ENCODE measurements around the gene PHGDH.
"Not testable (repeated sequence)": the region's sequence is repeated elsewhere in the genome, so short reads cannot be mapped to it uniquely, and the experiment has no call there.

The PHGDH gene

DNA sequence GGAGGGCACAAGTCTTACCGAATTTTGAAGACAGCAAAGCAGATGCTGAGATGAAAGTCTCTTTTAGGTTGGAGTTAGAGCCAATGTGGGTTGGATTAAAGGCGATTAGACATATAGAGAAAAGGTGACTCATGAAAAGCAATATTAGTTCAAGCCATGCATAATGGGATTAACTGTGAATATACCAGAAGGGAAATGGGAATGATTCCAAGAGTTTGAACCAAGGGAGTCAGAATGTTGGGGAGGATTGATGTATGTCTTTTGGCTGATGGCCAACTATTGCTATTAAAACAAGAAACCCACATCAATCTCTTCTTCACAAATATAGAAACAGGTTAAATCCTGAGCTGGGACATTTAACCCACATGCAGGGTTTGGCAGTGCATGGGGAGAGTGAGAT lies 55.8 kb downstream of the PHGDH start:
- no peak for DNase-seq

DNA sequence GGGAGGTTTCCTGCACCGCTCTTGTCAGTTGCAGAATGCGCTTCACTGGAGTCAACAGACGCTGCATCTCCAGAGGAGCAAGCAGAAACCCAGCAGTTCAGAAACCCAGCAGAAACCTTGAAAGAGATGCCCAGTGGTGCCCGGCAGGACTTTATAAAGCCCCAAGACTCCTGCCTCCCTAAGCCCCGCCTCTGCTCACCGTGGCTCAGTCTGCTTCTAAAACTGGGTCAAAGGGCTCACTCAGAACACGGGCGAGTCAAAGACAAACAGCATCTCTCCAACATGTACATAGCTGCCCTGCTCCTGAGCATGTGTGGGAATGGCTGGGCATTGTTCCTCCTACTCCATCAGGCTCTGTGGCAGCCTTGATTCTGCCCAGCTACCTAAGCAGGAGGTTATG lies 57.0 kb downstream of the PHGDH start, which contains the start of gene HMGCS2:
HMGCS2 (minus strand) TSS at position 128 of the 400 bp plus-strand sequence; CDS start at position 67, 61 bp downstream.
- DNase-seq: no peak

- no peak for DNase-seq
Observed at GRCh38 chr1:119771016-119771415, 59.3 kb downstream of the PHGDH start.

GRCh38 chr1:119771770-119772169 lies 60.0 kb downstream of the PHGDH start:
- DNase-seq: no peak

DNA sequence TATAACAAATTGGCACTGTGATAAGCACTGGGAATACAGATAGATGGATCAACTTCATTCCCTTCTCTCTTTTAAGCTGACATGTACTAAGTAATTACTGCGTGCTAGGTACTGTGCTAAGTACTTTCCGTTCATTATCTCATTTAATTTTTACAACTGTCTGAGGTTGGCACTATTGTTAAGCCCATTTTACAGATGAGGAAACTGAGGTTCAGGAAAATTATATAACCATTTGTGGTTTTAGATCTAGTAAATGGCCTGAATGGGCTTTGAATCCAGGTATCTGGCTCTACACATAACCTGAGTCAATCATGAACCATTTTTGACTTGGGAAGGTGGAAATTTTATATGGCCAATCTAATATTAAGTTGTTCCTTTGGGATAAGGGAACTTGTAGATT lies 60.6 kb downstream of the PHGDH start:
- no peak for DNase-seq

DNA sequence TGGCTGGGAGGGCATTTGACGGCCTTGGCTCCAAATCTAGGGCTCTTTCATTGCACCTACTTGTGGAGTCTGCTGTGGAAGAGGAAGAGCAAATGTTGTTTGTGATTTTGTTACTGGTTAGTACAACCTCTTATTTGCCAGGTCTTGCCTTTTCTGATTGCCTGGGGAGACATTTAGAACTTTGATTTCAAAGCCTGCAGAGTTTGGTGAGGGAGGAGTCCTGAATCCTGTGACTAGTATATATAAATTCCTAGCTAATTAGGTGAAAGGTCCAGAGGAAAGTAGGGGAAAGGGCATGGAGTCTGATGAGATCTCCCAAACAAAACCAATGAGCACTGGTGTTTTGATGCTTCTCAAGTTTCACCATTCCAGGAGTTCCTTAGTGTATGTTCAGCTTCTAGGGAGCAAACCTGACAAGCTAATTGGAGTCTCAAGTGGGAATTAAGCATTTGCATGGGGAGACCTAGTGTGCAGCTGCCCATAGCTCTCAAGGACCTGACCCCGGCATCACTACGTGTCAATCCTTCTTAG lies 62.0 kb downstream of the PHGDH start:
- no peak for DNase-seq

GRCh38 chr1:119774746-119775490 lies 63.2 kb downstream of the PHGDH start:
- no peak for DNase-seq

GRCh38 chr1:119778359-119778758 lies 66.6 kb downstream of the PHGDH start:
- no peak for DNase-seq

GRCh38 chr1:119778886-119779560 lies 67.3 kb downstream of the PHGDH start:
- no peak for DNase-seq

DNA sequence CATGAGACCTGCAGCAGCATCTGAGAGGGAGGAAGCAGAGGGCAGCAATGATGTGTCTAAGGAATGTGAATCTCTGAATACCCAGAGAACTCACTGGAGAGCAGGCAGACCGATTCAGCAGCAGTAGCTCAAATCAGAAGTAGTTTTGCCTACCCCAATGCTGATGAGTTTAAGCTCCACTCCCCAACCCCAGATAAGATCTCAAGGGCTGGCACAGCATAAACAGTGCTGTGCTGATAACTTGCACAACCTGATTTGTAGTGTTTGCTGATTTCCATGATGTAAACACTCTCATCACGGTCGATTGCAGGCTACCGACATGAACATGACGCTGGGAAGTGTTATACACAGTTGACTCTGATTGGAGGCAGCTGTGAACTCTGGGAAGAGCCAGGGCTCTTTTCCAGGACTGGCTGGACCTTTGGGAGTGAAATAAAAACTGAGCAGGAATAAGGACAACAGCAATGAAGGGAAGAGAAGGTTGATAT lies 68.2 kb downstream of the PHGDH start:
- DNase-seq: no peak

- DNase-seq: no peak
Observed at GRCh38 chr1:119781434-119782210, 69.9 kb downstream of the PHGDH start.

DNA sequence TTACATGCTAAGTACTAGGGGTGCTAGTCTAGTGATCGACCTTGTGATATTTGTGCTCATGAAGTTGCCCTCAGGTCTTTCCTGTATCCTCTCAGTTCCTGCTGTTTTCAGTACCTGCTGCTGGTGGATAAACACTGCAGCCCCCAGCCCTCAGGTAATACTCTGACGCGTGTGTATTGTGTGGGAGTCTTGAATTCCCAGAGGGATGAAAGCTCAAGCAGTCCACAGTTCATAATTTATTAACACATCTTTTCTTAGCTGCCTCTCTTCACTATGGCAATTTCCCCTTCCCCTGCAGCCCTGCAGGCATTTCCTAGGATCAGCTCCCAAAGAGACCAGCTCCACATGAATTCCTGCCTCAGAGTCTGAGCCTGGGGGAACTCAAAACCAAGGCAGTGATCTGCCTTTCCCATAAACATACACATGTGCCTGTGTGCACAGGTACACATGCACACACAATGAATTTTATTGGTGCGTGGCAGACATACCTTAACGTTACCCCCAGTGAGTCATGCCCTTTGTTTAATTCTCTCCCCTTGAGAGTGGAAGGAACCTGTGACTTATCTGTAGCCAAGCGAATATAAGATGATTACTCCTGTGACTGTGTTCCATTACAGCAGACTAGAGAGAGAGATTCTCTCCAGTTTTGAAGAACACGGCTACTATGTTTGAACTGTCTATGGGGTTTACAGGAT lies 71.0 kb downstream of the PHGDH start:
- no peak for DNase-seq

DNA sequence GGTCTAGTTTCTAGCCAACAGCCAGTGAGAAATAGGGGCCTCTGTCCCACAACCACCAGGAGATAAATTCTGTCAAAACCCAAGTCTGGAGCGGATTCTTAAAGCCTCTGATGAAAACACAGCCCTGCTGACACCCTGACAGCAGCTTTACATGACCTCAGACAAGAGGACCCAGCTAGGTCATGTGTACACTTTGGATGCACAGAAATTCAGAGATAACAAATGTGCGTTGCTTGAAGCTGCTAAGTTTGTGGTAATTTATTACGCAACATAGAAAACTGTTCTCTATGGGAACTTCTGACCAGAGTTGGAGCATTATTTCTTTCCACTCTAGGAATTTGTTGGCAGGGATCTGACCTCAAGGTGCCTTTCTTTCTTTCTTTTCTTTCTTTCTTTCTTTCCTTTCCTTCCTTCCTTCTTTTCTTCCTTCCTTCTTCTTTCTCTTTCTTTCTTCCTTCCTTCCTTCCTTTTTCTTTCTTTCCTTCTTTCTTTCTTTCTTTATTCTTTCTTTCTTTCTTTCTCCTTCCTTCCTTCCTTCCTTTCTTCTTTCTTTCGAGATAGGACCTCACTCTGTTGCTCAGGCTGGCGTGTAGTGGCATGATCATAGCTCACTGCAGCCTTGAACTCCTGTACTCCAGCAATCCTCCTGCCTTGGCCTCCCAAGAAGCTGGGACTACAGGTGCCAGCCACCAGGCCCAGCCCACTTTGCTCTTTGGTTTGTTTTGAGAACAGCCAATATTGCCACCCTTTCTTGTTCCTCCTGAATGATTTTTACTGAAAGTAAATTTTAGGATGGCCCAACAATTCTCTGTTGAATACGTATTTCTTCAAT lies 71.8 kb downstream of the PHGDH start:
- DNase-seq: no peak

DNA sequence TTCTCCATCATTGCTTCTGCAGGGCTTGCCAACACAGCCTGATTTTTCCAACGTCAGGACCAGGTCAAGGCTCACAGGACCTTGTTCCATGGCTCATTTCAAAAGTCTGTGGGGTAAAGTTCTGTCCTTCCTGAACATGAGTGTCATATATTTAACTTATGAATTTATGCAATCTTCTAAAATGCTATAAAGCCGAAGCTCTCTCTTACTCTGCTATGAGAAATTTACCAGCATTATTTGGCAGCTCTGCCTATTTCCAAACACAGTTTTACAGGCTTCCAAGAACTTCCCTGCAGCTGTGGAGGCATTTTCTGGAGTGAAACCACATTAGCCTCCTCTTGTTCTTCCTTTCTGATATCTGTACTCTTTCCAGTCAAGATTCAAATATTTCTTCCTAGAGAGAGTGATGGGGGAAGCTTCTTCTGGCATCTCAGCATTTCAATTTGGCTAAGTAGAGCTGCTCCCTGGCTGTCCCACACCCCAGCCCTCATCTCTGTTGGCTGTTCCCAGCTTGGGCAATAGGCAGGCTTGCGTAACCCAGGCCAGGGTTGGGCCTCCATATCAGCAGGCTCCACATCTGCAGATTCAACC lies 72.6 kb downstream of the PHGDH start:
- no peak for DNase-seq

DNA sequence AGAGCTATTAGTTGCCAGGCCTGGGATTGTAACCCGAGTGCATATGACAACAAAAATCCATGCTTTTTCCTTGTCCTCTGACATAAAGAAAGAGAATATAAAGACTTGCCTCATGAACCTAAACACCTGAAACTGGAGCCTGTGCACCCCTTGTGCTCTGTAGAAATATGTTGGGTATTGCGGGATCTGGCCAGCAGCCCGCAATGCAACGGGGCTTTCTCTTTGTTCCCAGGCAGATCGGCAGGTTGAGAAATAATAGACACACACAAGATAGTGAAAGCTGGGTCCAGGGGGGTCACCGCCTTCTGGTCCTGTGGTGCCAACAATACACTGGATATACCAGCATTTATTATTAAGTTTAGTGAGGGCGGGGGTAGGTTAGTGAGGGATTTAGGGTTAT lies 74.3 kb downstream of the PHGDH start:
- DNase-seq: not testable (repeated sequence)

- DNase-seq: not testable (repeated sequence)
Observed at GRCh38 chr1:119786473-119787050, 74.8 kb downstream of the PHGDH start.

DNA sequence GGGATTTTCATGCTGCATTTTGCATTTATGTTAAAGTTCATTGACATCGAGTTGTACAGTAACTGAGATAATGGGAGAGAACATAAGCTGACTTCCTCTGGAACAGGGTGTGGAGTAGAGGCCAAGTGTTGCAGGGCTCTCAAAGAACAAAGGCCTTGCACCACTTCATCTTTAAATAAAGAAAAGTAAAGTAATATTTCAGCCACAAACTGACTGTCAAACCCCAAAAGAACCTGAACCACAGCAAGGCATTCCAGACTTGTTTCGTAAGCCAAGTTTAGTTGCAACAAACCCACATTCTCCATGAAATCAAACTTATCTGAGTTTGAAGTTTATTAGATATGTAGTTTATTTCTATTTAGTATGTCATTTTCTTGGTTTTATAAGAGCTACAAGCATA lies 76.0 kb downstream of the PHGDH start:
- no peak for DNase-seq

DNA sequence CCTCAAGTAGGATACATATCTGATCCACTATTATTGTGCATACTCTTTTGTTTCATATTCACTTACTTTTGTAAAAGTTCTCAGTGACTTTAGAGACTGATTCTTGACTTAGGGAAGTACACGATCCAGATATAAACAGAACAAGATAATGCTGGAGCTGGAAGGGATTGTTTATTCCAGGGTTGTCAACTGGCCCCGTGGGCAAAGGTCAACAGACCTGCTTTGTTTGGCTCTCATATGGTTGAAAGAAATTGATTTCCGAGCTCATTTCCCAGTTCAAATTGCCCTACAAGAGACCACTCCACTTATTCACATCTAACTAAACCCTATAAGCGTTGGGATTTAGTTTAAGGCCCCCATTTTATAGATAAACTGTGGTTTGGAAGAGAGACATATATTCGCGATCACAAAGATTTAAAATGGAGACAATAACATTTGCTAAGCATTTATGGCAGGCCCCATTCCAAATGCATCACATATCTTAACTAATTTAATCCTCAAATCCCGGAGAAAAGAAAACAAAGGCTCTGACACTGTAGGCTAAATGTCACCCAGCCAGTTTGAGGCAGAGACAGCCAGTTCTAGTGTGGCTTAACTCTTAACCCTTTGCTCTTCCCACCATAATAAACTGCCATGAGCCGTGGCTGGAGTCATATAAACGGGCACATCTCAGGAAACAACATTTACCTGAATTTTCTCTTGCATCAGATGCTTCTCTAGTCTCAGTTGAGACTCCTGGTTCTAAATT lies 78.9 kb downstream of the PHGDH start:
- no peak for DNase-seq

DNA sequence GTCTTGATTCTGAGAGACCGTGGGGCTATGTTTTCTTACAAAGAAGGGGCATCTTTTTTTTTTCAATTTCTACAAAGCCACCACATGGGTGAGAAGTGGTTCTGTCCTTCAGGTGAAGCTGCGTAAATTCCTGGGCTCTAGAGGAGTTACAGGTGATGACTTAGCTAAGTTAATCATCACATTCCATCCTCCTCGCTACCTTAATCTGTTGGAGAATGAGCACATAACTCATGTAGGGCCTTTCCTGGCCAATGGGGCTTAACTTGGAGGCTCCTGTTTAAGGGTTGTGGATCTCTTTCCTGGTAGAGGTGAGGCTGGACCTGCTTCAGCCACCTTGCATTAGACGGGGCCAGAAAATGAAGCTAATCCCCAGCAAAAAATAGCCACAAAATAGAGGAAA lies 79.6 kb downstream of the PHGDH start:
- no peak for DNase-seq
